IgD-negative memory B cell (primary cell): ENCODE measurements around the gene TMPRSS9. TPM values are rescaled to one million over a fixed set of nuclear protein-coding genes. Genes with fewer than 3 reads are reported as not detected.

Source experiments
- H3K27ac Mint-ChIP-seq, 3 donors: one replicate each; pipeline ENCODE4 v1.8.0; 2020 to 2022; ENCODE audit warnings: mild to moderate bottlenecking in 3 of 3, mixed read lengths in 3 of 3, moderate library complexity in 1 of 3
- H3K27me3 Mint-ChIP-seq: one replicate; pipeline ENCODE4 v1.8.0; 2021; ENCODE audit warnings: mixed read lengths
- H3K36me3 Mint-ChIP-seq: one replicate; pipeline ENCODE4 v1.8.0; 2020; ENCODE audit warnings: mild to moderate bottlenecking, mixed read lengths
- H3K4me1 Mint-ChIP-seq, 3 donors: one replicate each; pipeline ENCODE4 v1.8.0; 2020 to 2022; ENCODE audit warnings: mixed read lengths in 3 of 3, mild to moderate bottlenecking in 1 of 3
- H3K4me3 Mint-ChIP-seq, 4 donors: one replicate each; pipeline ENCODE4 v1.8.0; 2020 to 2022; ENCODE audit warnings: mild to moderate bottlenecking in 4 of 4, mixed read lengths in 4 of 4, moderate library complexity in 3 of 4
- H3K9me3 Mint-ChIP-seq, 3 donors: one replicate each; pipeline ENCODE4 v1.8.0; 2020 to 2021; ENCODE audit warnings: mixed read lengths in 3 of 3, mild to moderate bottlenecking in 1 of 3
- polyA plus RNA-seq: library from polyadenylated mRNA; unstranded; fragments of 300-500 nt; fragmentation: Illumina TruSeq; gene quantifications from one replicate; pipeline ENCODE4 v1.2.3, GENCODE V29; 2021

The TMPRSS9 gene
- polyA plus RNA-seq, 1 donor from 2014 or later, result not detected

- Mint-ChIP-seq H3K27me3 (no peaks in the 10 kb centered on the region), H3K36me3 (peaks cover 4% of the 10 kb centered on the region), H3K27ac (peak overlapping the region; percentile 83 to 98 (median 95)), H3K4me3 (peak overlapping the region; percentile 67 to 92 (median 78)), H3K4me1 (peaks cover 24 to 45% (median 44%) of the 10 kb centered on the region in 3 donors), H3K9me3 (no peaks in the 10 kb centered on the region)
These were observed 26.3 kb upstream of the TMPRSS9 start for GRCh38 chr19:2333807-2334211.

GRCh38 chr19:2334426-2334825 is 25.6 kb upstream of the TMPRSS9 start:
- Mint-ChIP-seq H3K36me3 (peaks cover 3% of the 10 kb centered on the region), H3K27me3 (no peaks in the 10 kb centered on the region), H3K4me1 (peaks cover 22 to 41% (median 41%) of the 10 kb centered on the region in 3 donors), H3K4me3 (peak overlapping the region in 1 of 4 donors; percentile 60), H3K27ac (peak overlapping the region in 2 of 3 donors; percentile 47 to 95), H3K9me3 (no peaks in the 10 kb centered on the region)

GRCh38 chr19:2334986-2335846 is 24.8 kb upstream of the TMPRSS9 start:
- Mint-ChIP-seq H3K27me3 (no peaks in the 10 kb centered on the region), H3K4me1 (peaks cover 19 to 36% (median 35%) of the 10 kb centered on the region in 3 donors), H3K9me3 (no peaks in the 10 kb centered on the region), H3K27ac (peak overlapping the region; percentile 33 to 73 (median 50)), H3K36me3 (peaks cover 3% of the 10 kb centered on the region), H3K4me3 (peak overlapping the region in 1 of 4 donors; percentile 40)

- Mint-ChIP-seq H3K27ac (peak overlapping the region; percentile 33 to 73 (median 50)), H3K4me1 (peaks cover 19 to 30% (median 29%) of the 10 kb centered on the region in 3 donors), H3K36me3 (peaks cover 3% of the 10 kb centered on the region), H3K9me3 (no peaks in the 10 kb centered on the region), H3K27me3 (no peaks in the 10 kb centered on the region), H3K4me3 (peak overlapping the region in 2 of 4 donors; percentile 17 to 40)
These were observed 24.2 kb upstream of the TMPRSS9 start for GRCh38 chr19:2335848-2336247.

GRCh38 chr19:2336528-2337328 is 23.3 kb upstream of the TMPRSS9 start:
- H3K27ac Mint-ChIP-seq, result peak overlapping the region in 1 of 3 donors; percentile 73
- H3K27me3 Mint-ChIP-seq, result no peaks in the 10 kb centered on the region

GRCh38 chr19:2337329-2337707 is 22.7 kb upstream of the TMPRSS9 start:
- H3K27ac Mint-ChIP-seq, result peak overlapping the region in 1 of 3 donors; percentile 73
- H3K9me3 Mint-ChIP-seq, result no peaks in the 10 kb centered on the region
- no peaks in the 10 kb centered on the region for H3K27me3 Mint-ChIP-seq
- H3K36me3 Mint-ChIP-seq, result peaks cover 3% of the 10 kb centered on the region
- peaks cover 11 to 19% (median 18%) of the 10 kb centered on the region in 3 donors for H3K4me1 Mint-ChIP-seq
- H3K4me3 Mint-ChIP-seq, result no peak overlapping the region

More at GRCh38 chr19:2336528-2337328, 23.3 kb upstream of the TMPRSS9 start:
- Mint-ChIP-seq H3K36me3 (peaks cover 3% of the 10 kb centered on the region), H3K4me1 (peaks cover 14 to 24% (median 22%) of the 10 kb centered on the region in 3 donors), H3K9me3 (no peaks in the 10 kb centered on the region), H3K4me3 (peak overlapping the region in 1 of 4 donors; percentile 40)

- no peak overlapping the region for H3K4me3 Mint-ChIP-seq
- peaks cover 3% of the 10 kb centered on the region for H3K36me3 Mint-ChIP-seq
- no peaks in the 10 kb centered on the region for H3K9me3 Mint-ChIP-seq
- H3K4me1 Mint-ChIP-seq, result peaks cover 9 to 16% (median 16%) of the 10 kb centered on the region in 3 donors
- H3K27ac Mint-ChIP-seq, result peak overlapping the region in 1 of 3 donors; percentile 73
- no peaks in the 10 kb centered on the region for H3K27me3 Mint-ChIP-seq
These were observed 21.9 kb upstream of the TMPRSS9 start for GRCh38 chr19:2338055-2338615.

GRCh38 chr19:2338751-2339643 is 21.1 kb upstream of the TMPRSS9 start:
- Mint-ChIP-seq H3K27ac (no peak overlapping the region), H3K36me3 (peaks cover 4% of the 10 kb centered on the region), H3K27me3 (no peaks in the 10 kb centered on the region), H3K9me3 (no peaks in the 10 kb centered on the region), H3K4me1 (peaks cover 8 to 10% (median 9%) of the 10 kb centered on the region in 3 donors), H3K4me3 (no peak overlapping the region)

- no peak overlapping the region for H3K27ac Mint-ChIP-seq
- H3K4me3 Mint-ChIP-seq, result no peak overlapping the region
- no peaks in the 10 kb centered on the region for H3K27me3 Mint-ChIP-seq
These were observed 20.3 kb upstream of the TMPRSS9 start for GRCh38 chr19:2339644-2340310.

GRCh38 chr19:2340496-2341243 is 19.4 kb upstream of the TMPRSS9 start:
- Mint-ChIP-seq H3K27ac (no peak overlapping the region), H3K36me3 (peaks cover 4% of the 10 kb centered on the region), H3K4me3 (no peak overlapping the region), H3K9me3 (no peaks in the 10 kb centered on the region), H3K4me1 (peaks cover 8 to 10% (median 9%) of the 10 kb centered on the region in 3 donors), H3K27me3 (no peaks in the 10 kb centered on the region)

More at GRCh38 chr19:2339644-2340310, 20.3 kb upstream of the TMPRSS9 start:
- Mint-ChIP-seq H3K36me3 (peaks cover 4% of the 10 kb centered on the region), H3K9me3 (no peaks in the 10 kb centered on the region), H3K4me1 (peaks cover 8 to 10% (median 9%) of the 10 kb centered on the region in 3 donors)

- peaks cover 2 to 3% (median 3%) of the 10 kb centered on the region in 3 donors for H3K4me1 Mint-ChIP-seq
- no peaks in the 10 kb centered on the region for H3K27me3 Mint-ChIP-seq
- H3K36me3 Mint-ChIP-seq, result peaks cover 4% of the 10 kb centered on the region
- H3K4me3 Mint-ChIP-seq, result no peak overlapping the region
- H3K9me3 Mint-ChIP-seq, result no peaks in the 10 kb centered on the region
- H3K27ac Mint-ChIP-seq, result no peak overlapping the region
These were observed 18.8 kb upstream of the TMPRSS9 start for GRCh38 chr19:2341244-2341751.

GRCh38 chr19:2341982-2342381 is 18.1 kb upstream of the TMPRSS9 start:
- H3K4me1 Mint-ChIP-seq, result peaks cover 0 to 2% (median 2%) of the 10 kb centered on the region in 3 donors
- H3K36me3 Mint-ChIP-seq, result peaks cover 4% of the 10 kb centered on the region
- no peaks in the 10 kb centered on the region for H3K27me3 Mint-ChIP-seq
- H3K9me3 Mint-ChIP-seq, result no peaks in the 10 kb centered on the region
- H3K4me3 Mint-ChIP-seq, result no peak overlapping the region
- H3K27ac Mint-ChIP-seq, result no peak overlapping the region
